HG03095 (cell line): ENCODE measurements around the gene C20orf96.

Source experiments
- ATAC-seq: cut with Tn5 transposase; IDR thresholded peaks from one replicate; pipeline ENCODE4 v1.9.1; 2021; ENCODE audit warnings: moderate library complexity; ENCODE audit not compliant: unreplicated experiment

The C20orf96 gene

GRCh38 chr20:312067-312466, 21.5 kb upstream of the C20orf96 start:
- no peak for ATAC-seq

- ATAC-seq, result no peak
Observed at GRCh38 chr20:311609-312008, 21.1 kb upstream of the C20orf96 start.

DNA sequence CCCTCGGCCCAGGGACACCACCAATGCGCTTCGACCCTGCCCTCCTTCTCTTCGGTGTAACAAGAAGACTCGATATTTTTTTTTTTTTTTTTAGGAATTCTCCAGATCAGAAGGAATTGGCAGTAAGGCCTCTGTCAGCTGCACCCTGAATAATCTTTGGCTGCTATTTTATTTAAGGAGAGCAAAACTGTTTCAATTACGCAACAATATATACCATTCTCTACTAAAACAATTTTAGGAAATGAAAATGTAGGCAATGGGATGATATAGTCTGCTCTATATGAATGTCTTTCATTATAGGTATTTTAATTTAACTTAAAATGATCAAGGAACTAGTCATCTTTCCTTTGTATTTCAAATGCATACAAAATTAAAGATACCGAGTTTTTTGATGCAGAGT, 20.1 kb upstream of the C20orf96 start:
- no peak for ATAC-seq

GRCh38 chr20:309841-310644, 19.5 kb upstream of the C20orf96 start:
- ATAC-seq, result peak; percentile 99

DNA sequence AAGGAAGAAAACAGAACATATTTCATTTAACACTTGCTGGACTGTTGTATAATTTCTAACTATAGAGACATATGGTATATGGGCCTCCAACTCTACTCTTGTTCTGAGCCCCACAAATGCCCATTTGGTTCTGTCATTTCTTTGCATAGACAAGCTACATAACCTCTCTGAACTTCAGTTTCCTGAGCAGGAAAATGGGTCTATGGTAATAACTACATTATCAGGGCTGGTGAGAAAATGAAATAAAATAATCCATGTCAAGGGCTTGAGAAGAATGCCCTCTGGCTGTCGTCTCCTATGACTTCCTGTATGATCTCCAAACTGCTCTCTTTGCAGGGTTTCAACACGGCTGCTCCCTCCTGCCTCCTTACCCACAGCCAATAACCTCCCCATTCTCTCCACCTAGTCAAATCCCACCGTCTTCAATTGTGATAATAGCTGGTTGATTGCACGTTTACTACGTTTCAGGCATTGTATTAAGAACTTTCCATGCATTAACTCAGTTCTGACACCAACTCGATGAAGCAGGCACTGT, 18.8 kb upstream of the C20orf96 start:
- no peak for ATAC-seq

DNA sequence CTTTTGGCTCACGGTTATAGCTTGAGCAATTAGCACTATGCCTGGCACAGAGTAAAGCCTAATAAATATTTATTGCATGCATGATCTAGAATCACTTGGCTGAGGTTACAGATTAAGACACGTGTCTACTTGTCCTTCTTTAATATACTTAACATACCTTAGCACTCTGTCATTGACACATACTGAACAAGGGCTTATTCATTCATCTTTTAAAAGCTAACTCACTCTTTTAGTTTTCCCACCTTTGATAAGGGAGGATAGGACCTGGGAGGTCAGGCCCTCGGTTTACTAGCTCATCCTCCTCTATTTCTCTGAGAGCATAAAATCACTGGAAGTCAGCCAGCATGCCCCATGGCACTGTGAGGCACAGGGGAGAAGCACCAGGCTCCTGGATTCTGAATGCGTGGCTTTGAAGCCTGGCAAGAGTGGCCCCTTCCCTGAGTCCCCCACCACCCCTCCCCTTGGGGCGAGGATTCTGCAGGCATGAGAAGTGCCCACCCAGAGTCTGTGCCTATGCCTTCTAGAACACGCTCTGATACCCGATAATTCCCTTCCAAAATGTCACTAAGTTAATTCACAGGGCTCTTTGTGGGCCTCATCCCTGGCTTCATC, 18.0 kb upstream of the C20orf96 start:
- no peak for ATAC-seq

DNA sequence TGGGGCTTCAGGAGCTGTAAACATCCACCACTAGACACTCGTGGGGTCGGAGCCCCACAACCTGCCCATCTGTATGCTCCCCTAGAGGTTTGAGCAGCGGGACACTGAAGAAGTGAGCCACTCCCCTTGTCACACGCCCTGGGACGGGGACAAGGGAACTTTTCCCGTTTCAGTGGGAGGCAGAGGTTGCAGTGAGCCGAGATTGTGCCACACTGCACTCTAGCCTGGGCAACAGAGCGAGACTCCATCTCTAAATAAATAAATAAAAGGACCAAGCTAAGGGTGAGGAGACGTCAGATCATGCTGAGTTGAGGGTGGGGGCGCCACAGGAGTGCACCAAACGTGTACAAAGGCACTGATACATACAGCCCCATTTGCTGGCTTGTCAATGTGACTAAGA, 15.2 kb upstream of the C20orf96 start:
- no peak for ATAC-seq

DNA sequence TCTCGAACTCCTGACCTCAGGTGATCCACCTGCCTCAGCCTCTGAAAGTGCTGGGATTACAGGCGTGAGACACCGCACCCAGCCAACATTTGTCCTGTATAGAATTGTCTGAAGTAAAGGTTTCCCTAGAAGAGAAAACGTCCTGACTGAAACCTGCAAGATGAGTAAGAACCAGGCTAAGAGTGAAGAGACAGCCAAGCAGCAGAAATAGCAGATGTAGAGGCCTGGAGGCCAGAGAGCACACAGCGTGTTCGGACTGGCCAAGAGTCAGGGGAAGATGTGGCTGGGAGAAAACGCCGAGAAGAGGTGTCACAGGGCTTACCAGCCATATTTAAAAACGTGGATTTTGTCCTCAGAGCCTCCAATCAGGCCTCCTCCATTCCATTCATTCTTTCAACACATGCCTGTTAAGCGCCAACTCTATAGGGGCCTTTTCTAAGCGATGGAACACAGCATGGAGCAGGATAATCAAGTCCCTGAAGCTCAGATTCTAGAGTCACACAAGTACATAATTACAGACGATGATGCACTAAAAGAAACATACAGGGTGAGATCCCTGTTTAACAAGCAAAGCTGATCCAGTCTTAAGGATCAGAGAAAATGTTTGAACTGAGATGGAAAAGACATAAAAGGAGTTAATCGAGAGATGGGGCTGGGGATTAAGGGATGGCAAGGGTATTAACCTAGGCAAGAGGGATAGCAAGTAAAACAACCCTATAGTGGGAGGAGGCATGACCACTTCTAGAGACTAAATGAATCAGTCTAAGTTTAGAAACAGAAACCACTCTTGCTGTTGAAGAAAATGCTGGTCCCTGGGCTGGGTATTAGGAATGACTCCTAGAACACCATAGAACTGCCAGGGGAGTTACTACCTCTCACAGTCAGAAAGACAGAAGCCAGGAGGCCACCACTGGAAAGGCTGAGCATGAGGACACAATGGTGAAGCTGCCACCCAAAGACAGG, 11.6 kb upstream of the C20orf96 start:
- no peak for ATAC-seq

GRCh38 chr20:300345-300990, 9.9 kb upstream of the C20orf96 start:
- no peak for ATAC-seq

DNA sequence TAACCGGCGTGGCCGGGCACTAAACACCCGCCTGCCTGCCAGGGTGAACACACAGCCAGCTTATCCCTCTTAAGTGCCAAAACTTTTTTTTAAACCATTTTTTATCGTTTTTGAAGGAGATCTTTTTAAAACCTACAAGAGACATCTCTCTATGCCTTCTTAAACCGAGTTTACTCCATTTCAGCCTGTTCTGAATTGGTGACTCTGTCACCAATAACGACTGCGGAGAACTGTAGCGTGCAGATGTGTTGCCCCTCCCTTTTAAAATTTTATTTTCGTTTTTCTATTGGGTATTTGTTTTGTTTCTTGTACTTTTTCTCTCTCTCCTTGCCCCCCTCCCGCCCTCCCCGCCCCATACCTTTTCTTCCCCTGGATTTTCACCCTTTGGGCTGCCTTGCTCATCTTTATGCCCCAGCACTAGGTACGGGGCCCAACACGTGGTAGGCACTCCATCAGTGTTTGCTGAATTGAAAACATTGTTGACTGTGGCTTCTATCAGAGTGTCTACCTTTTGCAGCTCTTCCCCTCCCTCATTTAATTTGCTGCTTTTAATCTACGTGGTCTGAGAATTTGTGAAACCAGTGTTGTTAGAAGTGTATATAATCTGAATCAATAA, 8.3 kb upstream of the C20orf96 start:
- no peak for ATAC-seq

DNA sequence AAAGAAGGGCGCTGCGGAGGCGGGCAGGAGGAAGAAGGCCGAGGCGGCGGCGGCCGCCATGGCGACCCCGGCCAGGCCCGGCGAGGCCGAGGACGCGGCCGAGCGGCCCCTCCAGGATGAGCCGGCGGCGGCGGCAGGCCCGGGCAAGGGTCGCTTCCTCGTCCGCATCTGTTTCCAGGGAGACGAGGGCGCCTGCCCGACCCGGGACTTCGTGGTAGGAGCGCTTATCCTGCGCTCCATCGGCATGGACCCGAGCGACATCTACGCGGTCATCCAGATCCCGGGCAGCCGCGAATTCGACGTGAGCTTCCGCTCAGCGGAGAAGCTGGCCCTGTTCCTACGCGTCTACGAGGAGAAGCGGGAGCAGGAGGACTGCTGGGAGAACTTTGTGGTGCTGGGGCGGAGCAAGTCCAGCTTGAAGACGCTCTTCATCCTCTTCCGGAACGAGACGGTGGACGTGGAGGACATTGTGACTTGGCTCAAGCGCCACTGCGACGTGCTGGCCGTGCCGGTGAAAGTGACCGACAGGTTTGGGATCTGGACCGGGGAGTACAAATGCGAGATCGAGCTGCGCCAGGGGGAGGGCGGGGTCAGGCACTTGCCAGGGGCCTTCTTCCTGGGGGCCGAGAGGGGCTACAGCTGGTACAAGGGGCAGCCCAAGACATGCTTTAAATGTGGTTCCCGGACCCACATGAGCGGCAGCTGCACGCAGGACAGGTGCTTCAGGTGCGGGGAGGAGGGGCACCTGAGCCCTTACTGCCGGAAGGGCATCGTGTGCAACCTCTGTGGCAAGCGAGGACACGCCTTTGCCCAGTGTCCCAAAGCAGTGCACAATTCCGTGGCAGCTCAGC, 7.6 kb upstream of the C20orf96 start:
- peak; percentile 22 for ATAC-seq

DNA sequence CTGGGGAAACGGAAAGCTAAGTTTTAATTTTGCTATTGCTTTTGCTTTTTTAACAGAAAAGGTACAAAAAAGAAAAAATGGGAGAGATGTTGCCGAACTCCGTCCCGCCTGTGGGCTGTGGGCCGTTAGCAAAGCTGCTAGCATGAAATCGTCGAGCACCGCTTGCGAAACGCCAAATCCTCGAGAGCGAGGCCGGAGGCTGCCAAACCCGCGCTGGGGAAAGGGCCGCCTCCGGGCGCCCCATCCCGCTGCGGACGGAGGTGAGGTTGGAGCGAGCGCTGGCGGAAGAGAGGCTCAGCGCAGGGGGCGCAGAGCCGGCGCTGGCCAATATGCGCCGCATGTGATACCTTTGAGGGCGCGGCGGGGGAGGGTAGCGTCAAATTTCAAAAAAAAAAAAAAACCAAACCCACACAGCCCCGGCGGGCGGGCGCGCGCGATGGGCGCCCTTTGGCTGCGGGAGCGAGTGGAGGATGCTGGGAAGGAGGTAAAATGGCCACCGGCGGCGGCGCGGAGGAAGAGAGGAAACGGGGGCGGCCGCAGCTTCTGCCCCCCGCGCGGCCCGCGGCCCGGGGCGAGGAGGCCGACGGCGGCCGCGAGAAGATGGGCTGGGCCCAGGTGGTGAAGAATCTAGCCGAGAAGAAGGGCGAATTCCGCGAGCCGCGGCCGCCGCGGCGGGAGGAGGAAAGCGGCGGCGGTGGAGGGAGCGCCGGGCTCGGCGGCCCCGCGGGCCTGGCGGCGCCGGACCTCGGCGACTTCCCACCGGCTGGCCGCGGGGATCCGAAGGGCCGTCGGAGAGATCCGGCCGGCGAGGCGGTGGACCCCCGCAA, 6.8 kb upstream of the C20orf96 start, which contains the start of gene ZCCHC3:
TSS of gene ZCCHC3 (plus strand) at position 473 of the 827 bp plus-strand sequence. CDS start at position 490, 17 bp downstream.
- peak; percentile 78 for ATAC-seq

DNA sequence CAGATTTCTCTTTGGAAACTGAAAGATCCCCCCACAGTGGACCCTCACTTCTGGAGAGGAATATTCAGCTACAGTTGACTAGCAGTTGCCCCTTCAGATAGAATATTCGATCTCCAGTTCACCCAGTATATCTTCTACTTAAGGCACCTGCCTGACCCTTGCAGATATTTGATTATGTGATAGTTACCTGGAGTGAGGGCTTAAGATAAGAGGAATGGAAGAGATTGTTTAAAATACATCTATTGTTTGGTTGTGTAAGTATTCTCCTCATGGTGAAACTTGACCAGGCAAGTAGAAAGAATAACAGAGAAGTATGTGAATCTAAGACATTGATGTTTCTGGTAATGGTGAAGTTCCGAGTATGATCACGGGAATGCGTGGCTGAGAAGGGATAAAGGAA, 5.3 kb upstream of the C20orf96 start:
- no peak for ATAC-seq

GRCh38 chr20:294602-295001, 4.1 kb upstream of the C20orf96 start:
- no peak for ATAC-seq

DNA sequence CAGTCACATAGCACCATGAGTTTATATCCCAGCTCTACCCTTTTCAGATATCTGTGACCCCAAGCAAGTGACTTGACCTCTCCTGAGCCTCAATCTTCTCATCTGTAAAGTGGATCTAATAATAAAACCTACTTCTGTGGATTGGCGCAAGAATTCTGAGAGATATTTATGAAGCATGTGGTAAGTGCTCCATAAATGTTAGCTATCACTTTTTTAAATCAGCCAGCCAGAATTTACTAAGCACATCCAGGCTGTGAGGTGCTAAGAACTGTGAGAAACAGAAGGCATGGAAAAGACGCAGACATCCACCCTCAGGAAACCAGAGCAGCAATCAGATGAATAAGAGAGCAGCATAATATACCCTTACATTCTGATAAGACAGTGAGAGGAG, 862 bp downstream of the C20orf96 start:
- no peak for ATAC-seq

- ATAC-seq, result no peak
Observed at GRCh38 chr20:288956-289692, 1.4 kb downstream of the C20orf96 start.

DNA sequence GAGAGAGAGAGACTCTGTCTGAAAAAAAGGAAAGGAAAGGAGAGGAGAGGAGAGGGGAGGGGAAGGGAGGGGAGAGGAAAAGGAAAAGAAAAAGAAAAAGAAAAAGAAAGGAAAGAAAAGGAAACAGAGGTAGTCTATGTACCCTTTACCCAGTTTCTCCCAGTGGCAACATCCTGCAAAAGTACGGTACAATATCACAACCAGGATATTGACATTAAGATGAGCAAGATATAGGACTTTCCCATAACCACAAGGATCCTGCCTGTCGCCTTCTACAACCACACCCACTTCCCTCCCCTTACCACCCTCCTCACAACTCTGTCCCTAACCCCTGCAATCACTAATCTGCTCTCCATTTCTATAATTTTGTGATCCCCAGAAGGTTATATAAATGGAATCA, 4.0 kb downstream of the C20orf96 start:
- ATAC-seq, result no peak

DNA sequence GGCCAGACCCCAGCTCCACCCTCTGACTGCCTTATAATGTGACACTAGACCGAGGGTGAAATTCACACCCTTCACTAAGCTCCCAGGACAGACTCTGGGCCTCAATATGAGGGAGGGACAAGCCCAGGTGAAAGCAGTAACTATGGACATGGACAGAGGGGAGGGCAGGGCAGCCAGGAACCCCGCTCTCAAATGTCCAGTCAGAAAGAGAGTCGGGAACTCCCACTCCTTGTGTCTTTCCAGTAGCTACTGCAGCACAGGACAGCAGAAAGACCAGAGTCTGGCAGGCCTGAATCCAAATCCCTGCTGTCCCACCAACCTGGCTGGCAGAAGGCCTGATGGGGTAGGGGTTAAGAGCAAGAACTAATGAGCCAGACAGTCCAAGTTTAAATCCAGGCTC, 6.4 kb downstream of the C20orf96 start:
- no peak for ATAC-seq
